Mesothelial cell of epicardium (in vitro differentiated cells): ENCODE results near the gene HEPHL1. TPM values are rescaled to one million over a fixed set of nuclear protein-coding genes. Genes with fewer than 3 reads are reported as not detected.
A peak's percentile ranks its signal among the peaks of the same experiment; 100 is the strongest.

Experiments
- DNase-seq, 2 experiments: peaks; one replicate each; pipeline ENCODE4 v3.0.0; 2021; ENCODE audit warnings: low spot score in 2 of 2; ENCODE audit not compliant: unreplicated experiment in 2 of 2
- H3K27ac Mint-ChIP-seq: 2 replicates; pipeline ENCODE4 v1.8.0; 2021; ENCODE audit warnings: mixed read lengths
- H3K27me3 Mint-ChIP-seq: 2 replicates; pipeline ENCODE4 v1.8.0; 2021; ENCODE audit warnings: low read depth, mixed read lengths
- H3K36me3 Mint-ChIP-seq: 2 replicates; pipeline ENCODE4 v1.8.0; 2021; ENCODE audit warnings: mixed read lengths
- H3K4me1 Mint-ChIP-seq: 2 replicates; pipeline ENCODE4 v1.8.0; 2021; ENCODE audit warnings: mixed read lengths
- H3K4me3 Mint-ChIP-seq: 2 replicates; pipeline ENCODE4 v1.8.0; 2021; ENCODE audit warnings: mild to moderate bottlenecking, moderate library complexity, mixed read lengths
- H3K9me3 Mint-ChIP-seq: 2 replicates; pipeline ENCODE4 v1.8.0; 2021; ENCODE audit warnings: mixed read lengths
- CTCF ChIP-seq: fragments of 200-600 bp; sonication (generic); IDR thresholded peaks from one replicate; pipeline ENCODE4 v1.5.0; 2021; ENCODE audit warnings: antibody characterized with exemption; ENCODE audit not compliant: unreplicated experiment
- total RNA-seq: library from RNA; stranded (reverse); gene quantifications from 3 replicates; pipeline ENCODE4 v1.2.1, GENCODE V29; 2021

HEPHL1 gene
- total RNA-seq, 1 donor from 2014 or later = not detected

- no peak for TF ChIP-seq CTCF
- H3K4me3 Mint-ChIP-seq = no peak overlapping the region
- H3K9me3 Mint-ChIP-seq = no peaks in the 10 kb centered on the region
- DNase-seq = no peak
- peaks cover 1% of the 10 kb centered on the region for H3K36me3 Mint-ChIP-seq
- H3K4me1 Mint-ChIP-seq = peaks cover 35% of the 10 kb centered on the region
- no peaks in the 10 kb centered on the region for H3K27me3 Mint-ChIP-seq
- peak overlapping the region; percentile 75 for H3K27ac Mint-ChIP-seq
These were observed 112.6 kb downstream of the HEPHL1 start for GRCh38 chr11:94133752-94134151.

GRCh38 chr11:94134651-94135512 is 113.7 kb downstream of the HEPHL1 start:
- peaks cover 38% of the 10 kb centered on the region for H3K4me1 Mint-ChIP-seq
- H3K36me3 Mint-ChIP-seq = peaks cover 1% of the 10 kb centered on the region
- H3K4me3 Mint-ChIP-seq = no peak overlapping the region
- H3K27me3 Mint-ChIP-seq = no peaks in the 10 kb centered on the region
- no peaks in the 10 kb centered on the region for H3K9me3 Mint-ChIP-seq
- H3K27ac Mint-ChIP-seq = peak overlapping the region; percentile 98
- no peak for DNase-seq
- TF ChIP-seq CTCF = no peak

- no peaks in the 10 kb centered on the region for H3K27me3 Mint-ChIP-seq
- H3K36me3 Mint-ChIP-seq = peaks cover 1% of the 10 kb centered on the region
- H3K27ac Mint-ChIP-seq = no peak overlapping the region
These were observed 118.3 kb downstream of the HEPHL1 start for GRCh38 chr11:94139416-94139815.

GRCh38 chr11:94140154-94140655 is 119.1 kb downstream of the HEPHL1 start:
- Mint-ChIP-seq H3K36me3 (peaks cover 1% of the 10 kb centered on the region), H3K9me3 (no peaks in the 10 kb centered on the region), H3K27ac (peak overlapping the region; percentile 1), H3K4me3 (no peak overlapping the region), H3K4me1 (peaks cover 62% of the 10 kb centered on the region), H3K27me3 (no peaks in the 10 kb centered on the region)
- DNase-seq = no peak
- no peak for TF ChIP-seq CTCF

More at GRCh38 chr11:94139416-94139815, 118.3 kb downstream of the HEPHL1 start:
- H3K4me1 Mint-ChIP-seq = peaks cover 63% of the 10 kb centered on the region
- H3K9me3 Mint-ChIP-seq = no peaks in the 10 kb centered on the region
- TF ChIP-seq CTCF = no peak
- no peak for DNase-seq
- H3K4me3 Mint-ChIP-seq = no peak overlapping the region

GRCh38 chr11:94141511-94142307 is 120.6 kb downstream of the HEPHL1 start:
- H3K36me3 Mint-ChIP-seq = peaks cover 1% of the 10 kb centered on the region
- no peaks in the 10 kb centered on the region for H3K9me3 Mint-ChIP-seq
- no peak for DNase-seq
- no peak overlapping the region for H3K4me3 Mint-ChIP-seq
- no peak for TF ChIP-seq CTCF
- H3K27me3 Mint-ChIP-seq = no peaks in the 10 kb centered on the region
- peak overlapping the region; percentile 95 for H3K27ac Mint-ChIP-seq
- peaks cover 64% of the 10 kb centered on the region for H3K4me1 Mint-ChIP-seq
